Stomach (tissue), 9 donors: ENCODE results near the gene ZGPAT. TPM values are rescaled to one million over a fixed set of nuclear protein-coding genes. Genes with fewer than 3 reads are reported as not detected.

ENCODE experiments used
- DNase-seq, 2 donors: peaks; one replicate each; pipeline versions ENCODE4 v3.0.0 to v3.0.0-alpha.2; 2013 to 2019
- H3K27ac ChIP-seq, 5 donors: fragments of 200-600 bp in 4 of 5; sonication (generic) in 4 of 5; one replicate each; pipeline ENCODE4 v1.5.1; 2013 to 2019; ENCODE audit warnings: mild to moderate bottlenecking in 1 of 5, moderate library complexity in 1 of 5
- H3K27me3 ChIP-seq, 3 donors: fragments of 200-600 bp; sonication (generic); one replicate each; pipeline ENCODE4 v1.5.1; 2017 to 2019; ENCODE audit warnings: mixed run types in 1 of 3
- H3K36me3 ChIP-seq, 4 donors: fragments of 200-600 bp; sonication (generic); 1 replicate in 3 of 4; 2 replicates in 1 of 4; pipeline ENCODE4 v1.5.1; 2016 to 2019
- H3K4me1 ChIP-seq, 4 donors: fragments of 200-600 bp; sonication (generic); one replicate each; pipeline ENCODE4 v1.5.1; 2016 to 2019
- H3K4me3 ChIP-seq, 4 donors: fragments of 200-600 bp; sonication (generic) in 3 of 4; one replicate each; pipeline ENCODE4 v1.5.1; 2016 to 2019; ENCODE audit warnings: mild to moderate bottlenecking in 1 of 4
- H3K9me3 ChIP-seq, 4 donors: fragments of 200-600 bp; sonication (generic); one replicate each; pipeline ENCODE4 v1.5.1; 2016 to 2019
- CTCF ChIP-seq, 7 experiments: fragments of 450-650 bp in 4 of 7; fragments of 200-600 bp in 3 of 7; sonication (generic) in 3 of 7; IDR thresholded peaks; one replicate each; pipeline ENCODE4 v1.5.1; 2016 to 2019; ENCODE audit warnings: antibody characterized with exemption in 7 of 7, control low read depth in 2 of 7, mild to moderate bottlenecking in 1 of 7
- EP300 ChIP-seq: sonication (generic); formaldehyde crosslinking; IDR thresholded peaks from one replicate; pipeline ENCODE4 v1.6.1; 2017; ENCODE audit warnings: antibody characterized with exemption
- POLR2A ChIP-seq, 4 donors: fragments of 450-650 bp; IDR thresholded peaks; one replicate each; pipeline ENCODE4 v1.6.1; 2016; ENCODE audit warnings: antibody characterized with exemption in 4 of 4, control low read depth in 2 of 4, mild to moderate bottlenecking in 1 of 4, moderate library complexity in 1 of 4
- POLR2AphosphoS5 ChIP-seq, 3 donors: sonication (generic); formaldehyde crosslinking; IDR thresholded peaks; one replicate each; pipeline ENCODE4 v1.6.1; 2016; ENCODE audit warnings: antibody characterized with exemption in 3 of 3
- WGBS, 5 donors: extraction: QIAGEN DNeasy Blood & Tissue Kit in 3 of 5; methylation state at CpG; one replicate each; pipeline versions ENCODE4 v1.1.5 to v1.1.7; 2013 to 2018; 5-methylcytosine and 5-hydroxymethylcytosine counted together
- intact Hi-C: fragments of 100-400 bp; cut with DNase I; formaldehyde crosslinking; loops from one replicate; pipeline ENCODE4 v1.15.1; 2023; ENCODE audit warnings: low total_unique reads
- polyA plus RNA-seq, 3 donors: library from polyadenylated mRNA; stranded (reverse); fragments of 200-250 nt; gene quantifications; one replicate each; pipeline ENCODE4 v1.2.3, GENCODE V29; 2013
- total RNA-seq, 5 donors: library from RNA; depleted of rRNA; stranded (reverse); fragments of >200 nt; gene quantifications; one replicate each; pipeline versions ENCODE4 v1.1.0 to v1.2.3, GENCODE V29; 2014 to 2016
- donor health status: healthy with polysubstance abuse.
- donor health status: Bipolar disorder and iron deficiency.
- donor health status: healthy.

ZGPAT gene
- total and polyA plus RNA-seq, 8 donors = 12.3 to 49.6 (median 38.5) TPM

- H3K27me3 ChIP-seq = no peaks in the 10 kb centered on the region
- no peak overlapping the region for H3K4me3 ChIP-seq
- peaks cover 12 to 32% (median 29%) of the 10 kb centered on the region in 4 donors for H3K36me3 ChIP-seq
- WGBS, 5 donors = 46 to 67% (median 64%) methylated on average over 11 to 22 of the region's 22 CpGs
- intact Hi-C loops = no loop called here
- peak overlapping the region; percentile 28 to 85 (median 79) for H3K27ac ChIP-seq
- TF ChIP-seq POLR2AphosphoS5 (IDR thresholded peaks at IDR 0.05) (peak in 1 of 3 donors; percentile 76), POLR2A (IDR thresholded peaks at IDR 0.05) (no peak)
- H3K4me1 ChIP-seq = peaks cover 38 to 49% (median 44%) of the 10 kb centered on the region in 4 donors
- peak; percentile 32 to 68 for DNase-seq
- H3K9me3 ChIP-seq = no peaks in the 10 kb centered on the region
Measured at GRCh38 chr20:63682384-63683139, 25.3 kb upstream of the ZGPAT start.

GRCh38 chr20:63685269-63686026 is 22.4 kb upstream of the ZGPAT start:
- peaks cover 48 to 68% (median 55%) of the 10 kb centered on the region in 4 donors for H3K4me1 ChIP-seq
- no peaks in the 10 kb centered on the region for H3K27me3 ChIP-seq
- WGBS, 5 donors = 77 to 94% (median 87%) methylated on average over 7 to 21 of the region's 21 CpGs
- peak overlapping the region; percentile 66 to 93 (median 83) for H3K27ac ChIP-seq
- no peaks in the 10 kb centered on the region for H3K9me3 ChIP-seq
- TF ChIP-seq POLR2A (IDR thresholded peaks at IDR 0.05) = no peak
- TF ChIP-seq POLR2AphosphoS5 (IDR thresholded peaks at IDR 0.05) = no peak
- no peak for TF ChIP-seq EP300
- TF ChIP-seq CTCF (IDR thresholded peaks at IDR 0.05) = no peak
- DNase-seq = no peak
- H3K36me3 ChIP-seq = peaks cover 0 to 7% (median 4%) of the 10 kb centered on the region in 4 donors
- H3K4me3 ChIP-seq = no peak overlapping the region
- intact Hi-C loops = no loop called here

GRCh38 chr20:63686094-63686491 is 21.7 kb upstream of the ZGPAT start:
- intact Hi-C loops = no loop called here
- no peaks in the 10 kb centered on the region for H3K9me3 ChIP-seq
- H3K36me3 ChIP-seq = peaks cover 0 to 11% (median 0%) of the 10 kb centered on the region in 4 donors
- peaks cover 48 to 75% (median 59%) of the 10 kb centered on the region in 4 donors for H3K4me1 ChIP-seq
- no peak overlapping the region for H3K4me3 ChIP-seq
- 77 to 88% (median 85%) methylated on average over 5 to 24 of the region's 24 CpGs for whole genome bisulfite sequencing, 5 donors
- H3K27ac ChIP-seq = peak overlapping the region; percentile 66 to 93 (median 83)
- DNase-seq = no peak
- no peaks in the 10 kb centered on the region for H3K27me3 ChIP-seq
- TF ChIP-seq POLR2A (IDR thresholded peaks at IDR 0.05) = no peak
- no peak for TF ChIP-seq CTCF (IDR thresholded peaks at IDR 0.05)
- TF ChIP-seq EP300 = no peak
- TF ChIP-seq POLR2AphosphoS5 (IDR thresholded peaks at IDR 0.05) = no peak

DNA sequence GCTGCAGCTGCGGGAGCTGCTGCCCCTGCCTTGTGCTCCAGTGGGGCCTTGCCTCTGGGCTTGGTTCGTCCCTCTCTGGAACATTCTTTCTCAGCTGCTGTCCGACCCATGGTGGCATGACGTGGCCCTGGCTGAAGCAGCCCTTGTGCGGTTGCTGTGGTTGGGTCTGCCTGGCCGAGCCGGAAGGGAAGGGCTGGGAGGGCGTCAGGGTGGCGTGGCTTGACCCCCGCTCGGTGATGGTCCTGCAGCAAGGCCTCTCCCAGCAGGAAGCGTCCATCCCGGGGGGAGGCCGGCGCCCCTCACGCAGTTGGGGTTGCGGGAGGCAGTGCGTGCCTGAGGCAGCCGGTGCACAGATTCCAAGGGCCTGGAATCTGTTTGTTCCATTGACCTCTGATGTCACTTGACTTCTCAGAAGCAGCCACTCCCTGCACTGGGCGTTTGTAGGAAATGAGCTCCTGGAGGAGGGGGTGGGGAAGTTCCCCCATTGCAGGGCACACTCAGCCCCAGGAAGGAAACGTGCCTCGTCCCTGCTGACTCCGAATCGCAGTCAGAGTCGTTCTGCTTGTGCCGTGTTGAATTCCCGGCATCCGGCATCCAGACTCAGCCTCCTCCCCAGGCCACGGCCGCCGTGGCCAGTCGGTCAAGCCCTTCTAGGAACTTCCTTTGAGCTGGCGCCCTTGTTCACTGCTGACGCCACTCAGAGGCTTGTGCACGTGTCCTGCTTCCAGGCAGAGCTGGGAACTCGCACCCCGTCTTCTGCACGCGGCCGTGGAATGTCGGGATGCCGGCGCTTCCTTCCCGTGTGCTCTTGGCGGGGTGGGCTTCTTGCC is 21.1 kb upstream of the ZGPAT start:
- Histone ChIP-seq H3K4me3 (peak overlapping the region in 1 of 4 donors; percentile 5), H3K9me3 (no peaks in the 10 kb centered on the region), H3K36me3 (peaks cover 0 to 15% (median under 1%) of the 10 kb centered on the region in 4 donors), H3K27me3 (no peaks in the 10 kb centered on the region), H3K27ac (peak overlapping the region; percentile 67 to 93 (median 83)), H3K4me1 (peaks cover 45 to 76% (median 59%) of the 10 kb centered on the region in 4 donors)
- peak; percentile 70 to 91 for DNase-seq
- WGBS, 5 donors = 15 to 53% (median 28%) methylated on average over 29 to 45 of the region's 45 CpGs
- no peak for TF ChIP-seq POLR2A (IDR thresholded peaks at IDR 0.05)
- peak; percentile 67 for TF ChIP-seq EP300
- TF ChIP-seq CTCF (IDR thresholded peaks at IDR 0.05) = no peak
- TF ChIP-seq POLR2AphosphoS5 (IDR thresholded peaks at IDR 0.05) = peak; percentile 9 to 76 (median 66)
- intact Hi-C loops = no loop called here
